HG03565 (cell line): Measurements from ENCODE around the gene OTUD3.
"Not testable (repeated sequence)": the region's sequence is repeated elsewhere in the genome, so short reads cannot be mapped to it uniquely, and the experiment has no call there.

Source experiments
- ATAC-seq: cut with Tn5 transposase; IDR thresholded peaks from one replicate; pipeline ENCODE4 v1.9.1; 2021; ENCODE audit warnings: mild to moderate bottlenecking, moderate library complexity; ENCODE audit not compliant: unreplicated experiment

The OTUD3 gene

GRCh38 chr1:19866758-19867157 is 15.4 kb upstream of the OTUD3 start:
- ATAC-seq: no peak

GRCh38 chr1:19868575-19868974 is 13.6 kb upstream of the OTUD3 start:
- ATAC-seq: not testable (repeated sequence)

GRCh38 chr1:19869453-19869852 is 12.7 kb upstream of the OTUD3 start:
- not testable (repeated sequence) for ATAC-seq

GRCh38 chr1:19869929-19870328 is 12.3 kb upstream of the OTUD3 start:
- ATAC-seq: no peak

- no peak for ATAC-seq
Measured at GRCh38 chr1:19872190-19872589, 10.0 kb upstream of the OTUD3 start.

GRCh38 chr1:19877181-19877750 is 4.9 kb upstream of the OTUD3 start:
- no peak for ATAC-seq

GRCh38 chr1:19877821-19878636 is 4.2 kb upstream of the OTUD3 start:
- no peak for ATAC-seq

GRCh38 chr1:19878637-19878985 is 3.6 kb upstream of the OTUD3 start:
- ATAC-seq: no peak

- no peak for ATAC-seq
Measured at GRCh38 chr1:19879227-19879626, 3.0 kb upstream of the OTUD3 start.

- ATAC-seq: no peak
Measured at GRCh38 chr1:19879661-19880060, 2.5 kb upstream of the OTUD3 start.

GRCh38 chr1:19880841-19881240 is 1.4 kb upstream of the OTUD3 start:
- ATAC-seq: not testable (repeated sequence)

GRCh38 chr1:19884312-19884711 is 2.1 kb downstream of the OTUD3 start:
- no peak for ATAC-seq

GRCh38 chr1:19885821-19886220 is 3.6 kb downstream of the OTUD3 start:
- no peak for ATAC-seq

GRCh38 chr1:19888112-19888511 is 5.9 kb downstream of the OTUD3 start:
- ATAC-seq: no peak

- no peak for ATAC-seq
Measured at GRCh38 chr1:19889656-19890055, 7.5 kb downstream of the OTUD3 start.

- ATAC-seq: no peak
Measured at GRCh38 chr1:19892129-19892528, 9.9 kb downstream of the OTUD3 start.

- no peak for ATAC-seq
Measured at GRCh38 chr1:19892628-19893168, 10.5 kb downstream of the OTUD3 start.

GRCh38 chr1:19893687-19894086 is 11.5 kb downstream of the OTUD3 start:
- no peak for ATAC-seq

GRCh38 chr1:19894218-19894617 is 12.0 kb downstream of the OTUD3 start:
- ATAC-seq: no peak

- no peak for ATAC-seq
Measured at GRCh38 chr1:19901653-19902052, 19.5 kb downstream of the OTUD3 start.

- ATAC-seq: no peak
Measured at GRCh38 chr1:19903621-19904020, 21.4 kb downstream of the OTUD3 start.

- ATAC-seq: no peak
Measured at GRCh38 chr1:19907456-19907855, 25.3 kb downstream of the OTUD3 start.
